ENCODE measurements around the gene FALEC. TPM values are rescaled to one million over a fixed set of nuclear protein-coding genes. Genes with fewer than 3 reads are reported as not detected.

FALEC gene
- total RNA-seq, 1 donor from 2014 or later, result 1.2 TPM

- Mint-ChIP-seq H3K4me3 (ENCODE audit: unreplicated experiment) (peak overlapping the region; percentile 84), H3K36me3 (ENCODE audit: low read depth, unreplicated experiment) (peaks cover 22% of the 10 kb centered on the region), H3K27ac (ENCODE audit: unreplicated experiment) (no peak overlapping the region), H3K27me3 (ENCODE audit: unreplicated experiment) (peaks cover 21% of the 10 kb centered on the region), H3K9me3 (ENCODE audit: unreplicated experiment) (no peaks in the 10 kb centered on the region), H3K4me1 (ENCODE audit: unreplicated experiment) (peaks cover 56% of the 10 kb centered on the region)
- TF ChIP-seq CTCF (IDR thresholded peaks at IDR 0.05; ENCODE audit: unreplicated experiment), result no peak
- DNase-seq (ENCODE audit: low spot score), result no peak
These were observed 1.3 kb upstream of the FALEC start for GRCh38 chr1:150514260-150514659.

- peaks cover 22% of the 10 kb centered on the region for H3K36me3 Mint-ChIP-seq (ENCODE audit: low read depth, unreplicated experiment)
- DNase-seq (ENCODE audit: low spot score), result no peak
These were observed 632 bp upstream of the FALEC start for GRCh38 chr1:150514913-150515327.

GRCh38 chr1:150516050-150516591 lies 569 bp downstream of the FALEC start:
- Mint-ChIP-seq H3K4me3 (ENCODE audit: unreplicated experiment) (peak overlapping the region; percentile 85), H3K27ac (ENCODE audit: unreplicated experiment) (no peak overlapping the region), H3K27me3 (ENCODE audit: unreplicated experiment) (peaks cover 14% of the 10 kb centered on the region), H3K4me1 (ENCODE audit: unreplicated experiment) (peaks cover 41% of the 10 kb centered on the region), H3K36me3 (ENCODE audit: low read depth, unreplicated experiment) (peaks cover 12% of the 10 kb centered on the region), H3K9me3 (ENCODE audit: unreplicated experiment) (no peaks in the 10 kb centered on the region)
- no peak for TF ChIP-seq CTCF (IDR thresholded peaks at IDR 0.05; ENCODE audit: unreplicated experiment)
- DNase-seq (ENCODE audit: low spot score), result no peak

More at GRCh38 chr1:150514913-150515327, 632 bp upstream of the FALEC start:
- Mint-ChIP-seq H3K4me1 (ENCODE audit: unreplicated experiment) (peaks cover 53% of the 10 kb centered on the region), H3K9me3 (ENCODE audit: unreplicated experiment) (no peaks in the 10 kb centered on the region), H3K27me3 (ENCODE audit: unreplicated experiment) (peaks cover 21% of the 10 kb centered on the region), H3K27ac (ENCODE audit: unreplicated experiment) (peak overlapping the region; percentile 30), H3K4me3 (ENCODE audit: unreplicated experiment) (peak overlapping the region; percentile 85)
- TF ChIP-seq CTCF (IDR thresholded peaks at IDR 0.05; ENCODE audit: unreplicated experiment), result no peak

GRCh38 chr1:150516616-150517015 lies 1.1 kb downstream of the FALEC start:
- peak overlapping the region; percentile 85 for H3K4me3 Mint-ChIP-seq (ENCODE audit: unreplicated experiment)
- TF ChIP-seq CTCF (IDR thresholded peaks at IDR 0.05; ENCODE audit: unreplicated experiment), result no peak
- DNase-seq (ENCODE audit: low spot score), result no peak

GRCh38 chr1:150521196-150521968 lies 5.8 kb downstream of the FALEC start:
- H3K4me3 Mint-ChIP-seq (ENCODE audit: unreplicated experiment), result no peak overlapping the region
- H3K9me3 Mint-ChIP-seq (ENCODE audit: unreplicated experiment), result no peaks in the 10 kb centered on the region
- no peak for DNase-seq (ENCODE audit: low spot score)
- no peak overlapping the region for H3K27ac Mint-ChIP-seq (ENCODE audit: unreplicated experiment)
- H3K27me3 Mint-ChIP-seq (ENCODE audit: unreplicated experiment), result peaks cover 2% of the 10 kb centered on the region
- peaks cover 8% of the 10 kb centered on the region for H3K4me1 Mint-ChIP-seq (ENCODE audit: unreplicated experiment)
- H3K36me3 Mint-ChIP-seq (ENCODE audit: low read depth, unreplicated experiment), result no peaks in the 10 kb centered on the region
- TF ChIP-seq CTCF (IDR thresholded peaks at IDR 0.05; ENCODE audit: unreplicated experiment), result no peak

More at GRCh38 chr1:150516616-150517015, 1.1 kb downstream of the FALEC start:
- no peaks in the 10 kb centered on the region for H3K9me3 Mint-ChIP-seq (ENCODE audit: unreplicated experiment)
- H3K36me3 Mint-ChIP-seq (ENCODE audit: low read depth, unreplicated experiment), result peaks cover 10% of the 10 kb centered on the region
- no peak overlapping the region for H3K27ac Mint-ChIP-seq (ENCODE audit: unreplicated experiment)
- peaks cover 36% of the 10 kb centered on the region for H3K4me1 Mint-ChIP-seq (ENCODE audit: unreplicated experiment)
- H3K27me3 Mint-ChIP-seq (ENCODE audit: unreplicated experiment), result peaks cover 14% of the 10 kb centered on the region
